ENCODE data around the gene SLC35E2B. TPM values are rescaled to one million over a fixed set of nuclear protein-coding genes. Genes with fewer than 3 reads are reported as not detected.
"Not testable (repeated sequence)": the region's sequence is repeated elsewhere in the genome, so short reads cannot be mapped to it uniquely, and the experiment has no call there.

The SLC35E2B gene
- total RNA-seq, 1 donor = 32.8 TPM

DNA sequence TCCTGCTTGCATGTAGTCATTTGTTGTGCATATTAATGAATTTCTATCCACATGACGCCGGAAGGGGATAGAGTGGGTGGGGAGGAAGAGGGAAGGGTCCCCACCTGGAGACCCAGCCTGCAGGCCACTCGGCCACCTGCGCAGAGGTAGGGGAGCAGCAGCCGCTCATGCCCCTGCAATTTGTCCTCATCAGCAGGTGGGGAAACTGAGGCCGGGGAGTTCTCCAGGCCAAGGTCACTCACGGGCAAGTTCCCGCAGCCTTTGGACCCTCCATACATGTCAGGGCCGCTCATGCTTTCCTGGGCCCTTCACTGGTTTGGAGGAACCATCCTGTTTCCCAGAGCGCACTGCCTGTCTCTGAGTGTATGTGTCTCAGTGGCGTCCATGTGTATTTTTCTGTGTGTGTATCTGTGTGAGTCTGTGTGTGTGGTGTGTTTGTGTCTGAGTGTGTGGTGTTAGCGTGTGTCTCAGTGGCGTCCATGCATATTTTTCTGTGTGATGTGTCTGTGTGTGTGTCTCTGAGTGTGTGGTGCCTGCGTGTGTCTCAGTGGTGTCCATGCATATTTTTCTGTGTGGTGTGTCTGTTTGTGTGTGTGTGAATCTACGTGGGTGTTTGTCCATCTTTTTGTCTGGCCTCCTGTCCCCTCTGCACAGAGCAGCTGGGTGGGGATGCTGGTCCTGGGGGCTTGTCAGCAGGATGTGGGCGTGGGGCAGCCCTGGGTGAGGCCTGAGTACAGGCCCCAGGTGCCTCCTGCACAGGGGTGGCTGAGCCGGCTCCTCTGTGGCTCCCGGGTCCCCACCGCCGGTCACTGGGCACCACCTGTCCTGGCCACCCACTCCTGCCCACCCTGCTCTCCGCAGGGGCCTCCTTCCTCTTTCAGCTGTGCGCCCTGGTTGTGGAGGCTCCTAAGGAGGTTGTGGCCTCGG, 4.1 kb upstream of the SLC35E2B start:
- not testable (repeated sequence) for DNase-seq (ENCODE audit: low read depth)

GRCh38 chr1:1692324-1692713, 276 bp downstream of the SLC35E2B start:
- peak overlapping the region; percentile 60 for H3K4me3 ChIP-seq (ENCODE audit: low read depth, low read length)
- DNase-seq (ENCODE audit: low read depth) = peak; percentile 66

More for the DNA sequence above, 4.1 kb upstream of the SLC35E2B start:
- not testable (repeated sequence) for H3K4me3 ChIP-seq (ENCODE audit: low read depth, low read length)

DNA sequence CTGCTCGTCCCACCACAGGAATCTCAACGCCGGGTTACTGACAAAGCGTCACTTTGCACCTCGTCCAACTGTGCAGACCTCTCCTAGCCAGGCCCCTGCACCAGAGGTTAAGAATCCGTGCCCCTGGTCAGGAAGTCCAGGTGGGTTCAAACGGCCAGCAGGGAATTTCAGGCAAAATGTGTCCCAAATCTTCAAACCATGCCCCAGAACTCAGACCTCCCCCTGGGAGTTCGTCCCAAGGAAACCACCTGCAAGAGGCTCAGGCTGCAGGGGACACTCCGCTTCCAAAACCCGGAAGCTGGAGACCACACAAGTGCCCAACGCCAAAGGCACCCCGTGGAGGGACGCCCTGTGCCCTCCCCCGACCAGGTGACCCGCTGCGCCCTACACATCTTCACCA, 1.2 kb downstream of the SLC35E2B start:
- DNase-seq (ENCODE audit: low read depth) = not testable (repeated sequence)
- H3K4me3 ChIP-seq (ENCODE audit: low read depth, low read length) = peak overlapping the region; percentile 50

DNA sequence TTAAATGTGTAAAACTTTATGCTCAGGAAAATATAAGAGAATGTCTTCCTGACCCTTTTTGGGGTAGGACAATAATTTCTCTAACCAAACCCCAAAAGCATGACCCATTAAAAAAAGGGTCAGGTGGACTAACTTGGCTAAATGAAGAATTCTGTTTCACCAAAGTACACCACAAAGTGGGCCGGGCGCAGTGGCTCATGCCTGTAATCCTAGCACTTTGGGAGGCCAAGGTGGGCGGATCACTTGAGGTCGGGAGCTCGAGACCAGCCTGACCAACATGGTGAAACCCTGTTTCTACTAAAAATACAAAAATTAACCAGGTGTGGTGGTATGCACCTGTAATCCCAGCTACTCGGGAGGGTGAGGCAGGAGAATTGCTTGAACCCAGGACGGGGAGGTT, 3.1 kb downstream of the SLC35E2B start:
- not testable (repeated sequence) for H3K4me3 ChIP-seq (ENCODE audit: low read depth, low read length); DNase-seq (ENCODE audit: low read depth)

DNA sequence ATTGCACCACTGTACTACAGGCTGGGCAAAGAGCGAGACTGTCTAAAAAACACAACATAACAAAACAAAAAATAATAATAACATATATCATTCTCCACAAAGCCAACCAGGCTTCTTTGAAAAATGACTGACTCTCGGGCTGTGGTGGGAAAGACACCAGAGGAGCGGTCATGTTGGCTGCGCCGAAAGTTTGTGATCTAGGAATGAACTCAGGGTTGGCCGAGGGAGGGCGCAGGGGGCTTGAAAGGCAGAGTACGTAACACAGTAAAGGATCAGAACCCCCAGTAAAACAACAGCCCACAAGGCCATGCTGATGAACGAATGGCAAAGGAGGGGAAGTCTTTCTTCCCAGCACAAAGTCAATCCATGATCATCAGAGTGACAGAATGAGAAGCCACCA, 4.7 kb downstream of the SLC35E2B start:
- TF ChIP-seq, protein P1, sequence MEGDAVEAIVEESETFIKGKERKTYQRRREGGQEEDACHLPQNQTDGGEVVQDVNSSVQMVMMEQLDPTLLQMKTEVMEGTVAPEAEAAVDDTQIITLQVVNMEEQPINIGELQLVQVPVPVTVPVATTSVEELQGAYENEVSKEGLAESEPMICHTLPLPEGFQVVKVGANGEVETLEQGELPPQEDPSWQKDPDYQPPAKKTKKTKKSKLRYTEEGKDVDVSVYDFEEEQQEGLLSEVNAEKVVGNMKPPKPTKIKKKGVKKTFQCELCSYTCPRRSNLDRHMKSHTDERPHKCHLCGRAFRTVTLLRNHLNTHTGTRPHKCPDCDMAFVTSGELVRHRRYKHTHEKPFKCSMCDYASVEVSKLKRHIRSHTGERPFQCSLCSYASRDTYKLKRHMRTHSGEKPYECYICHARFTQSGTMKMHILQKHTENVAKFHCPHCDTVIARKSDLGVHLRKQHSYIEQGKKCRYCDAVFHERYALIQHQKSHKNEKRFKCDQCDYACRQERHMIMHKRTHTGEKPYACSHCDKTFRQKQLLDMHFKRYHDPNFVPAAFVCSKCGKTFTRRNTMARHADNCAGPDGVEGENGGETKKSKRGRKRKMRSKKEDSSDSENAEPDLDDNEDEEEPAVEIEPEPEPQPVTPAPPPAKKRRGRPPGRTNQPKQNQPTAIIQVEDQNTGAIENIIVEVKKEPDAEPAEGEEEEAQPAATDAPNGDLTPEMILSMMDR (IDR thresholded peaks at IDR 0.05; ENCODE audit: insufficient read depth, low read depth, low read length) = no peak
- no peak overlapping the region for H3K4me3 ChIP-seq (ENCODE audit: low read depth, low read length)
- DNase-seq (ENCODE audit: low read depth) = no peak

- no peak overlapping the region for H3K4me3 ChIP-seq (ENCODE audit: low read depth, low read length)
- no peak for DNase-seq (ENCODE audit: low read depth)
- TF ChIP-seq, protein P1 (IDR thresholded peaks at IDR 0.05; ENCODE audit: insufficient read depth, low read depth, low read length) = no peak
Measured at GRCh38 chr1:1684031-1684681, 8.4 kb downstream of the SLC35E2B start.

- H3K4me3 ChIP-seq (ENCODE audit: low read depth, low read length) = no peak overlapping the region
- TF ChIP-seq, protein P1 (IDR thresholded peaks at IDR 0.05; ENCODE audit: insufficient read depth, low read depth, low read length) = no peak
- no peak for DNase-seq (ENCODE audit: low read depth)
Measured at GRCh38 chr1:1683104-1683905, 9.3 kb downstream of the SLC35E2B start.

DNA sequence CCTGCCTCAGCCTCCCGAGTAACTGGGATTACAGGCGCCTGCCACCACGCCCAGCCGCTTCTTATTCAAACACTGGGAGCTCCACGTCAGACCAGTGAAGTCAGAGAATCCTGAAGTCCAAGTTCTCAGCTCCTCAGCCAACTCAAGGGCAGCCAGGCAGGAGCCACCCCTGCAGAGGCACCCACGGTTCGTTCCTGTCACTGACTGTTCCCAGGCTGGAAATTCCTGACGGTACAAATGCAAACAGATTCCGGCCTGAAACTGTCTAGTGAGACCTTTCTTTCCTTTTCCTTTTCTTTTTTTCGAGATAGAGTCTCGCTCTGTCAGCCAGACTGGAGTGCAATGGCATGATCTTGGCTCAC, 11.7 kb downstream of the SLC35E2B start:
- TF ChIP-seq, protein P1 (IDR thresholded peaks at IDR 0.05; ENCODE audit: insufficient read depth, low read depth, low read length) = no peak
- no peak overlapping the region for H3K4me3 ChIP-seq (ENCODE audit: low read depth, low read length)
- no peak for DNase-seq (ENCODE audit: low read depth)

All from fibroblast of villous mesenchyme (primary cell).